Loucy (cell line): ENCODE data around the gene PLPP2.

Experiments
- H2AFZ ChIP-seq: fragments of 200-600 bp; sonication (generic); 2 replicates; pipeline ENCODE4 v1.6.0; 2016; ENCODE audit warnings: antibody characterized with exemption, mild to moderate bottlenecking, low read length, moderate library complexity
- H3F3A ChIP-seq: fragments of 200-600 bp; 2 replicates; pipeline ENCODE4 v1.6.0; 2016; ENCODE audit warnings: antibody characterized with exemption, low read depth, mild to moderate bottlenecking
- H3K27me3 ChIP-seq: fragments of 200-600 bp; sonication (generic); 2 replicates; pipeline ENCODE4 v1.6.1; 2014; ENCODE audit warnings: low read length, mild to moderate bottlenecking; ENCODE audit not compliant: insufficient read depth, poor library complexity, severe bottlenecking
- H3K36me3 ChIP-seq: fragments of 200-600 bp; sonication (generic); 2 replicates; pipeline ENCODE4 v1.6.1; 2016; ENCODE audit warnings: low read length; ENCODE audit not compliant: insufficient read depth
- H3K4me1 ChIP-seq: fragments of 200-600 bp; sonication (generic); 2 replicates; pipeline ENCODE4 v1.5.1; 2014; ENCODE audit warnings: low read length, mild to moderate bottlenecking; ENCODE audit not compliant: insufficient read depth, poor library complexity, severe bottlenecking
- H3K4me2 ChIP-seq: fragments of 200-600 bp; sonication (generic); 2 replicates; pipeline ENCODE4 v1.6.0; 2014; ENCODE audit warnings: antibody characterized with exemption, low read length, low read depth, mild to moderate bottlenecking; ENCODE audit not compliant: poor library complexity, severe bottlenecking
- H3K4me3 ChIP-seq: fragments of 200-600 bp; sonication (generic); 2 replicates; pipeline ENCODE4 v1.5.1; 2014; ENCODE audit warnings: low read length, mild to moderate bottlenecking, mixed read lengths; ENCODE audit not compliant: poor library complexity, severe bottlenecking
- H3K79me2 ChIP-seq: fragments of 200-600 bp; sonication (generic); 2 replicates; pipeline ENCODE4 v1.6.1; 2014; ENCODE audit warnings: low read length; ENCODE audit not compliant: insufficient read depth
- H3K9ac ChIP-seq: fragments of 200-600 bp; sonication (generic); 2 replicates; pipeline ENCODE4 v1.6.0; 2014; ENCODE audit warnings: mild to moderate bottlenecking, low read depth, low read length, moderate library complexity; ENCODE audit not compliant: poor library complexity, severe bottlenecking
- H3K9me2 ChIP-seq: fragments of 200-600 bp; sonication (generic); replicated peaks from 2 replicates; pipeline ENCODE4 v1.6.1; 2016; ENCODE audit warnings: low read depth, low read length, mixed read lengths
- H3K9me3 ChIP-seq: fragments of 200-600 bp; sonication (generic); 2 replicates; pipeline ENCODE4 v1.6.1; 2014; ENCODE audit warnings: mild to moderate bottlenecking, antibody characterized with exemption, low read length, low read depth; ENCODE audit not compliant: insufficient read depth
- H4K20me1 ChIP-seq: fragments of 200-600 bp; sonication (generic); 2 replicates; pipeline ENCODE4 v1.6.0; 2014; ENCODE audit warnings: antibody characterized with exemption, low read length, mild to moderate bottlenecking; ENCODE audit not compliant: insufficient read depth, poor library complexity, severe bottlenecking
- EZH2phosphoT487 ChIP-seq: fragments of 200-600 bp; IDR thresholded peaks from 2 replicates; pipeline ENCODE4 v1.6.1; 2018; ENCODE audit warnings: antibody characterized with exemption, mild to moderate bottlenecking, moderate library complexity, borderline replicate concordance
- TF ChIP-seq, protein P1 (sequence below): fragments of 200-600 bp; sonication (generic); conservative IDR thresholded peaks from 2 replicates; pipeline ENCODE4 v1.5.1; 2014; ENCODE audit warnings: mild to moderate bottlenecking, antibody characterized with exemption, low read length

PLPP2 gene

DNA sequence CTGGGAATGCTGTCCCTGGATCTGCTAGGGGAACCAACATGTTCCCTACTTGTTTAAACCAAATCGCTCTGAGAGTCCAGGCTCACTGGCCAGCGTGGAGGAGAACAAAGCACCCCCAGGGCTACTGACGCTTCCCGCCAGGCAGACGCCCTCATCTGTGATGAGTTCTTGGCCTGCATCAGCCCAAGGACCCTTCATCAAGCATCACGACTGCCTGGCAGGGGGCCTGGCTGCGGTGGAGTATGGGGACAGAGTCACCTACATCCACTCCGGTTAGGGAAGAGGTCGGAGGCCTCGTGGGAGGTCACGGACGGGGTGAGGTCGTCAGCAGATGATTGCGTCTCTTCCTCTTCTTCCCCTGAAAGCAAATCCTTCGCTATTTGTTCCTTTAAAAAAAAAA, 35.7 kb upstream of the PLPP2 start:
- H3K27me3 ChIP-seq = no peaks in the 10 kb centered on the region
- H4K20me1 ChIP-seq = no peaks in the 10 kb centered on the region
- H3K36me3 ChIP-seq = peaks cover 74% of the 10 kb centered on the region
- H3F3A ChIP-seq = no peaks in the 10 kb centered on the region
- H3K9me2 ChIP-seq = no peaks in the 10 kb centered on the region
- TF ChIP-seq, protein P1, sequence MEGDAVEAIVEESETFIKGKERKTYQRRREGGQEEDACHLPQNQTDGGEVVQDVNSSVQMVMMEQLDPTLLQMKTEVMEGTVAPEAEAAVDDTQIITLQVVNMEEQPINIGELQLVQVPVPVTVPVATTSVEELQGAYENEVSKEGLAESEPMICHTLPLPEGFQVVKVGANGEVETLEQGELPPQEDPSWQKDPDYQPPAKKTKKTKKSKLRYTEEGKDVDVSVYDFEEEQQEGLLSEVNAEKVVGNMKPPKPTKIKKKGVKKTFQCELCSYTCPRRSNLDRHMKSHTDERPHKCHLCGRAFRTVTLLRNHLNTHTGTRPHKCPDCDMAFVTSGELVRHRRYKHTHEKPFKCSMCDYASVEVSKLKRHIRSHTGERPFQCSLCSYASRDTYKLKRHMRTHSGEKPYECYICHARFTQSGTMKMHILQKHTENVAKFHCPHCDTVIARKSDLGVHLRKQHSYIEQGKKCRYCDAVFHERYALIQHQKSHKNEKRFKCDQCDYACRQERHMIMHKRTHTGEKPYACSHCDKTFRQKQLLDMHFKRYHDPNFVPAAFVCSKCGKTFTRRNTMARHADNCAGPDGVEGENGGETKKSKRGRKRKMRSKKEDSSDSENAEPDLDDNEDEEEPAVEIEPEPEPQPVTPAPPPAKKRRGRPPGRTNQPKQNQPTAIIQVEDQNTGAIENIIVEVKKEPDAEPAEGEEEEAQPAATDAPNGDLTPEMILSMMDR = no peak
- no peak for TF ChIP-seq EZH2phosphoT487
- no peak overlapping the region for H3K4me3 ChIP-seq
- H3K79me2 ChIP-seq = no peaks in the 10 kb centered on the region
- H2AFZ ChIP-seq = no peak overlapping the region
- H3K4me1 ChIP-seq = no peaks in the 10 kb centered on the region
- no peak overlapping the region for H3K9ac ChIP-seq
- H3K4me2 ChIP-seq = no peak overlapping the region
- peaks cover 20% of the 10 kb centered on the region; the same call in 1 of the 2 replicates for H3K9me3 ChIP-seq

DNA sequence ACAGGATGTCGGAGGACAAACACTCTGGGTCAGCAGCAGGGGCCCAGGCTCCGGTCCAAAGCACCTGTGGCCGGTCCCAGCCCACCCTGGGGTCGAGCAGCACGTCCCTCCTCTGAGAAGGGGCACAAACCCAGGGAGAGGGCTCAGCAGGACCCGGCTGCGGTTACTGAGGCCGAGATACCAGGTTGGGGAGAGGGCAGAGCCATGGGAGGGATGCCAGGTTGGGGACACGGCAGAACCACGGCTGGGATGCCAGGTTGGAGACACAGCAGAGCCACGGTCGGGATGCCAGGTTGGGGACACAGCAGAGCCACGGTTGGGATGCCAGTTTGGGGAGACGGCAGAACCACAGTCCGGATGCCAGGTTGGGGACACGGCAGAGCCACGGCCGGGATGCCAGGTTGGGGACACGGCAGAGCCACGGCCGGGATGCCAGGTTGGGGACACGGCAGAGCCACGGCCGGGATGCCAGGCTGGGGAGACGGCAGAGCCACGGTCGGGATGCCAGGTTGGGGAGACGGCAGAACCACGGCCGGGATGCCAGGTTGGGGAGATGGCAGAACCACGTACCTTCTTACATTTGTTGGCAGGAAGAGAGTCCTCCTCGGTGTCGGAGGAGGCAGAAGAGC, 34.8 kb upstream of the PLPP2 start:
- H3K4me1 ChIP-seq = no peaks in the 10 kb centered on the region
- no peaks in the 10 kb centered on the region for H3K79me2 ChIP-seq
- peaks cover 70% of the 10 kb centered on the region for H3K36me3 ChIP-seq

DNA sequence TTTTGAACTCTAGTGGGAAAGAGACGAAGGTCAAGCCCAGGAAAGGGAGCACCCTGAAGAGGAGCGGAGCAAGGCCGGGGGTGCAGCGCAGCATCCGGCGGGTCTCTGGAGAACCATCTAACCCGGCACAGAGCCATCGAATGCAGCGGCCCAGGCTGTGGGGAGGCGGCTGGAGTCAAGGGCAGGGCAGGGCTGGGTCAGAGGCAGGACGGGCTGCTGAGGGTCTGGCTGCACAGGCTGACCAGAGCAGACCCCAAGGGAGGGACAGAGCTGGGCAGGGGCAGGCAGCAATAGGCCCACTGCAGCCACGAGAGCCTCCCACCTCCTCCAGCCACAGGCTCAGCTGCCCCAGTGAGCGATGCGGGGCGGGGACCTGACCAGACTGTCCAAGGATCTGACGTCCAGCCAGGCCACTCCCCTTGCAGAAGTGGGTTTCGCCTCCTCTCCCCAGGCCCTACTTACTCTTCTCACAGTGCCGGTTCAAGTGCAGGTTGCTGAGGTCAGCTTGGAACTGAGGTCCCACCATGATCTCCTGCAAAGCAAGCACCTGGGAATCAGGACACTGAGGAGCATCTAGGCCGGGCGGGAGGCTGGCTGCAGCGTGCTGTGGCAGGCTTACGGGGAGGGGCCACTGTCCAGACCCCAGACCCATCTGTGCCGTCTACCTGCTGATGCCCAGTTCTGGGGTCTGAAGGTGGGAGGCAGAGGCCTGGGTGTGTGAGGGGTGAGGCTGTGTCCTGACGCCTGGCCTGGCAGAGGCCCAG, 34.2 kb upstream of the PLPP2 start:
- H3K36me3 ChIP-seq = peaks cover 67% of the 10 kb centered on the region

More for the DNA sequence above, 34.8 kb upstream of the PLPP2 start:
- H2AFZ ChIP-seq = no peak overlapping the region
- no peaks in the 10 kb centered on the region for H4K20me1 ChIP-seq
- H3K27me3 ChIP-seq = no peaks in the 10 kb centered on the region
- H3K4me3 ChIP-seq = no peak overlapping the region
- H3K9me2 ChIP-seq = no peaks in the 10 kb centered on the region
- peaks cover 20% of the 10 kb centered on the region; the same call in 1 of the 2 replicates for H3K9me3 ChIP-seq
- no peaks in the 10 kb centered on the region for H3F3A ChIP-seq
- H3K4me2 ChIP-seq = no peak overlapping the region
- H3K9ac ChIP-seq = no peak overlapping the region
- no peak for TF ChIP-seq EZH2phosphoT487
- TF ChIP-seq, protein P1 = no peak

More for the DNA sequence above, 34.2 kb upstream of the PLPP2 start:
- H4K20me1 ChIP-seq = no peaks in the 10 kb centered on the region
- H3K4me2 ChIP-seq = no peak overlapping the region
- H3K9me2 ChIP-seq = no peaks in the 10 kb centered on the region
- H3F3A ChIP-seq = no peaks in the 10 kb centered on the region
- H3K27me3 ChIP-seq = no peaks in the 10 kb centered on the region
- H3K9ac ChIP-seq = no peak overlapping the region
- H3K9me3 ChIP-seq = peaks cover 20% of the 10 kb centered on the region; the same call in 1 of the 2 replicates
- H3K4me1 ChIP-seq = no peaks in the 10 kb centered on the region
- H3K4me3 ChIP-seq = no peak overlapping the region
- H3K79me2 ChIP-seq = no peaks in the 10 kb centered on the region
- TF ChIP-seq, protein P1 = no peak
- no peak for TF ChIP-seq EZH2phosphoT487
- H2AFZ ChIP-seq = no peak overlapping the region
